Common myeloid progenitor, CD34-positive (primary cell): Measurements from ENCODE around the gene AIMP1.

Experiments
- CTCF ChIA-PET: fragments of 350-600 bp; sonication (Branson Sonifier 250); formaldehyde crosslinking; loops from one replicate; lab custom pipeline; 2021; ENCODE audit warnings: antibody characterized with exemption; lab: Charles Lee
- POLR2A ChIA-PET: fragments of 350-600 bp; sonication (Branson Sonifier 250); formaldehyde crosslinking; loops from one replicate; lab custom pipeline; 2021; ENCODE audit warnings: antibody characterized with exemption; lab: Charles Lee
- DNase-seq, 3 donors: peaks; one replicate each; pipeline versions ENCODE4 v3.0.0 to v3.0.0-alpha.2; 2013
- H3K27ac ChIP-seq, 2 experiments: 1 replicate in 1 of 2; 2 replicates in 1 of 2; pipeline ENCODE4 v1.7.0; 2013; ENCODE audit warnings: inconsistent platforms in 2 of 2, low read length in 2 of 2, mild to moderate bottlenecking in 2 of 2, low read depth in 1 of 2, moderate library complexity in 1 of 2; ENCODE audit not compliant: severe bottlenecking in 2 of 2, insufficient read depth in 1 of 2, poor library complexity in 1 of 2
- H3K27me3 ChIP-seq, 5 experiments: replicated peaks in 2 of 5; 1 replicate in 3 of 5; 2 replicates in 2 of 5; pipeline versions ENCODE4 v1.6.1 to v1.7.0; 2013; ENCODE audit warnings: low read length in 4 of 5, mild to moderate bottlenecking in 2 of 5, moderate library complexity in 2 of 5, inconsistent platforms in 1 of 5; ENCODE audit not compliant: insufficient read depth in 5 of 5, control insufficient read depth in 4 of 5
- H3K36me3 ChIP-seq, 4 experiments: 1 replicate in 2 of 4; 2 replicates in 2 of 4; pipeline versions ENCODE4 v1.6.1 to v1.7.0; 2013; ENCODE audit warnings: low read length in 3 of 4, control low read depth in 1 of 4, mild to moderate bottlenecking in 1 of 4; ENCODE audit not compliant: control insufficient read depth in 4 of 4, insufficient read depth in 4 of 4
- H3K4me1 ChIP-seq, 4 experiments: 1 replicate in 3 of 4; 2 replicates in 1 of 4; pipeline versions ENCODE4 v1.6.1 to v1.7.1; 2013; ENCODE audit warnings: low read length in 3 of 4, mild to moderate bottlenecking in 3 of 4, control low read depth in 1 of 4, inconsistent platforms in 1 of 4, moderate library complexity in 1 of 4; ENCODE audit not compliant: control insufficient read depth in 4 of 4, insufficient read depth in 4 of 4; ENCODE audit errors: control extremely low read depth in 1 of 4
- H3K4me3 ChIP-seq, 7 experiments: 1 replicate in 4 of 7; 2 replicates in 3 of 7; pipeline versions ENCODE4 v1.5.1 to v1.7.0; 2013; ENCODE audit warnings: mild to moderate bottlenecking in 7 of 7, low read length in 6 of 7, moderate library complexity in 6 of 7, inconsistent platforms in 2 of 7, low read depth in 2 of 7, control low read depth in 1 of 7; ENCODE audit not compliant: insufficient read depth in 4 of 7, control insufficient read depth in 1 of 7; ENCODE audit errors: extremely low read depth in 1 of 7
- H3K9me3 ChIP-seq, 5 experiments: 1 replicate in 4 of 5; 2 replicates in 1 of 5; pipeline versions ENCODE4 v1.6.1 to v1.7.1; 2013; ENCODE audit warnings: low read length in 4 of 5, mild to moderate bottlenecking in 2 of 5, inconsistent platforms in 1 of 5, low read depth in 1 of 5, moderate library complexity in 1 of 5; ENCODE audit not compliant: control insufficient read depth in 4 of 5, insufficient read depth in 2 of 5; ENCODE audit errors: control extremely low read depth in 1 of 5
- WGBS: methylation state at CpG from one replicate; pipeline ENCODE4 v1.1.5; 2013; ENCODE audit not compliant: insufficient coverage; 5-methylcytosine and 5-hydroxymethylcytosine counted together

The AIMP1 gene

DNA sequence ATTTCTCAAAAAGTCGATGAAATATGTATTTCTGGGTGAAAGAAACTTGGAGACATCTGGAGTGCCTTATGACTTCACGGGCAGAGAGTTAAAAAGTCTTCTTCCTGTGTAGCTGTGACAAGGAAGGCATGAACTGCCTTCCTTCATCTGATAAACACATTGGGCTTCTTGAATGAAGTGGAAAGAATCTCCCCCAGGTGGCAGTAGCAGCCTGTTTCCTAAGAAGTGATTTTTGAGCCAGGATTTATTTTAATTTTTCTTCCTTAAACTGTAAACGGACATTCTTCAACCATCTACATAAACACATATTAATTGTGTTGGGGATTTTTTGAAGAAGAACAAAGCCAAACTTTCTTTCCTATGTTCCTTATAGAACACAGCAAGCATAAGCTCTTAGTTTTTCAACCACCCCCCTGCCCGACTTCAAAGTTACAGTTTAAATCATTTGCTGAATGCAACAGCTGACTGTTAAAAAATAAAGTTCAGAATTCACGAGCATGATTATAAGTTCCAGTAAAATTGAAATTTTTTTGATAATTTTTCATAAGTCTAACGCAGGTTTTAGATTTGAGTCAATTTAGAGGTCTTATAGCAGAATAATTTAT is 53.2 kb downstream of the AIMP1 start:
- no peak overlapping the region for H3K27ac ChIP-seq
- no peaks in the 10 kb centered on the region for H3K36me3 ChIP-seq
- peaks cover 0 to 2% (median 0%) of the 10 kb centered on the region in 4 experiments for H3K4me1 ChIP-seq
- H3K9me3 ChIP-seq: no peaks in the 10 kb centered on the region
- POLR2A ChIA-PET: no interaction called here
- WGBS: 20% methylated on average over 1 of the region's 6 CpGs
- CTCF ChIA-PET: interaction anchor here (1.5 to 2.2 kb wide), 7 partner anchors 10 to 438 kb away, joined by 4 to 9 read pairs (median 6); no protein-coding TSS in a partner anchor
- H3K4me3 ChIP-seq: peak overlapping the region in 1 of 7 experiments; percentile 5
- H3K27me3 ChIP-seq: peaks cover 0 to 5% (median 0%) of the 10 kb centered on the region in 5 experiments
- peak; percentile 75 to 88 (median 87) for DNase-seq

DNA sequence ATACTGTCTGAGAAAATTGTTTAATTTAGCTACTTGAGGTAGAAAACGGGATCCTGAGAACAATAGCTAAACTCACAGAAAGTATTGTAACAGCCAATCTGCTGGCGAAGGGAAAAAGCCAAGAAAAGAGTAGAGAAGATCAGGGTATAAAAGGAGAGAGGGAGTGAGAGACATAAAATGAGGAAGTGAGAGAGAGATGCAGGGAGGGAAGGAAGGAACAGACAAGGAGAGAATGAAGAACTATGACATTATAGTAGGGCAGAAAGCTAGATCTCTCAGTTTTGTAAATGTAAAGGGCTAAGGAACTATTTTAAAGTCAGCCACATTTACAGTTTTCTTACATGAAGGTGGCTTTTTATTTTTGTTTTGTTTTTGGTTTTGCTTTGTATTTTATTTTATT is 53.9 kb downstream of the AIMP1 start:
- ChIA-PET POLR2A (no interaction called here), CTCF (interaction anchor here (0.6 to 2.2 kb wide), 9 partner anchors 9 to 437 kb away, joined by 3 to 9 read pairs (median 6); no protein-coding TSS in a partner anchor)
- Histone ChIP-seq H3K36me3 (no peaks in the 10 kb centered on the region), H3K9me3 (no peaks in the 10 kb centered on the region), H3K4me3 (no peak overlapping the region), H3K27ac (no peak overlapping the region), H3K27me3 (peaks cover 0 to 5% (median 0%) of the 10 kb centered on the region in 5 experiments), H3K4me1 (peaks cover 0 to 2% (median 0%) of the 10 kb centered on the region in 4 experiments)
- peak in 1 of 3 donors; percentile 4 for DNase-seq
- 95% methylated on average over 2 of the region's 2 CpGs for WGBS

GRCh38 chr4:106371161-106371560 is 54.8 kb downstream of the AIMP1 start:
- Histone ChIP-seq H3K4me1 (peaks cover 0 to 2% (median 0%) of the 10 kb centered on the region in 4 experiments), H3K27ac (no peak overlapping the region), H3K9me3 (no peaks in the 10 kb centered on the region), H3K4me3 (no peak overlapping the region), H3K36me3 (no peaks in the 10 kb centered on the region), H3K27me3 (peaks cover 0 to 5% (median 0%) of the 10 kb centered on the region in 5 experiments)
- ChIA-PET POLR2A (no interaction called here), CTCF (interaction anchor here (1.1 to 2.2 kb wide), 9 partner anchors 8 to 437 kb away, joined by 3 to 9 read pairs (median 4); no protein-coding TSS in a partner anchor)
- no peak for DNase-seq

- Histone ChIP-seq H3K27ac (no peak overlapping the region), H3K4me3 (no peak overlapping the region), H3K36me3 (no peaks in the 10 kb centered on the region), H3K27me3 (peaks cover 0 to 5% (median 0%) of the 10 kb centered on the region in 5 experiments), H3K4me1 (peaks cover 0 to 2% (median 0%) of the 10 kb centered on the region in 4 experiments), H3K9me3 (no peaks in the 10 kb centered on the region)
- ChIA-PET POLR2A (interaction anchor here (0.5 kb wide), 1 partner anchor 51 kb away, joined by 3 read pairs; no protein-coding TSS in a partner anchor), CTCF (no interaction called here)
- no CpG with 5 or more reads among the region's 3 CpGs for WGBS
- DNase-seq: no peak
Observed at GRCh38 chr4:106373026-106373425, 56.7 kb downstream of the AIMP1 start.

- H3K27me3 ChIP-seq: no peaks in the 10 kb centered on the region
- H3K4me3 ChIP-seq: no peak overlapping the region
- CTCF ChIA-PET: interaction anchor here (1.8 kb wide), 1 partner anchor 10 kb away, joined by 8 read pairs; no protein-coding TSS in a partner anchor
- peaks cover 0 to 3% (median 0%) of the 10 kb centered on the region in 5 experiments for H3K9me3 ChIP-seq
- no peak overlapping the region for H3K27ac ChIP-seq
- no peaks in the 10 kb centered on the region for H3K36me3 ChIP-seq
- DNase-seq: no peak
- POLR2A ChIA-PET: no interaction called here
- no peaks in the 10 kb centered on the region for H3K4me1 ChIP-seq
Observed at GRCh38 chr4:106380179-106380578, 63.8 kb downstream of the AIMP1 start.

DNA sequence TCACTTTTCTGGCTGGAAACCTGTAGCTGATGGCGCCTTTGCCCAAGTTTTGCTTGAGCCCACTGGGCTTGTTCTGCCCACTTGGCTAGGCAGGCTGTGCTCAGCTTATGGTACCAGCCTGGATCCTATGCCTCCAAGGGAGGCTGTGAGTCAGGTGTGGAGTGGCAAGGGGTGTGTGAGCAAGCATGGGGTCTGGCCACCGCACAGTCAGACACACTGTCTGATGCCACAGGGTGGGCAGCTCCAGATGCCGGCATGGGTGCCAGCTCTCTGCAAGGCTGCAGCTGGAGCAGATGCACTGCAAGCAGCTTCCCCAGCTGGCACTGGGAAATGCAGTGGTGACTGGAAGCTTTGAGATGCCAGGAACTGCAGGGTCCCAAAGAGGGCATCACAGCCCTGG is 68.5 kb downstream of the AIMP1 start:
- ChIA-PET CTCF (interaction anchor here (1.3 kb wide), 1 partner anchor 15 kb away, joined by 4 read pairs; no protein-coding TSS in a partner anchor), POLR2A (no interaction called here)
- no peaks in the 10 kb centered on the region for H3K4me1 ChIP-seq
- no peaks in the 10 kb centered on the region for H3K36me3 ChIP-seq
- H3K9me3 ChIP-seq: peaks cover 0 to 6% (median 3%) of the 10 kb centered on the region in 5 experiments
- DNase-seq: no peak
- 100% methylated on average over 3 of the region's 3 CpGs for WGBS
- no peak overlapping the region for H3K4me3 ChIP-seq
- H3K27ac ChIP-seq: no peak overlapping the region
- no peaks in the 10 kb centered on the region for H3K27me3 ChIP-seq

DNA sequence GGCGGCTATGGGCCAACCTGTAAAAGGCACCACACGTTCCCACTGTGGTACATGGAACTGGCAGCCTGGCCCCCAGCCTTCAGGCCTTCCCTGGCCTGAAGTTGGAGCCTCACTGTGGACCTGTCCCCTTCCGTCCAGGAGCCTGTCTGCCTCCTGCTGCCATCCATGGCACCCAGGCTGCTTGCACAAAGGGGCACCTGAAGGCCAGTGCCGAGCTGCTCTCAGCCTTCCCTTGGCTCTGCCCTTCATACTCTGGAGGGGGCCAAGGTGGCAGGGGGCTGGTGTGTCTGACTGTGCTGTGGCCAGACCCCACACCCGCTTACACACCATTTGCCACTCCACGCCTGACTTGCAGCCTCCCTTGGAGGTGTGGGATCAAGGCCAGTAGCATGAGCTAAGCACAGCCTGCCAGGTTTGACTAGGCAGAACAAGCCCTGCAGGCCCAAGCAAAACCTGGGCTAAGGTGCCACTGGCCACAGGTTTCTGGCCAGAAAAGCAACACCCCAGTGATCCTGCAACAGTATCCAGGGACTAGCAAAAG is 69.6 kb downstream of the AIMP1 start:
- Histone ChIP-seq H3K9me3 (peaks cover 0 to 6% (median 3%) of the 10 kb centered on the region in 5 experiments), H3K27me3 (no peaks in the 10 kb centered on the region), H3K4me1 (no peaks in the 10 kb centered on the region), H3K36me3 (no peaks in the 10 kb centered on the region), H3K4me3 (no peak overlapping the region), H3K27ac (no peak overlapping the region)
- CTCF ChIA-PET: interaction anchor here (1.3 kb wide), 1 partner anchor 16 kb away, joined by 4 read pairs; no protein-coding TSS in a partner anchor
- no peak for DNase-seq
- POLR2A ChIA-PET: no interaction called here
- WGBS: 87% methylated on average over 3 of the region's 6 CpGs
